Measurements from ENCODE around the gene IL13. TPM values are rescaled to one million over a fixed set of nuclear protein-coding genes. Genes with fewer than 3 reads are reported as not detected.

The IL13 gene
- total and polyA plus RNA-seq, 11 donors: 0.34 TPM; not detected in 10

DNA sequence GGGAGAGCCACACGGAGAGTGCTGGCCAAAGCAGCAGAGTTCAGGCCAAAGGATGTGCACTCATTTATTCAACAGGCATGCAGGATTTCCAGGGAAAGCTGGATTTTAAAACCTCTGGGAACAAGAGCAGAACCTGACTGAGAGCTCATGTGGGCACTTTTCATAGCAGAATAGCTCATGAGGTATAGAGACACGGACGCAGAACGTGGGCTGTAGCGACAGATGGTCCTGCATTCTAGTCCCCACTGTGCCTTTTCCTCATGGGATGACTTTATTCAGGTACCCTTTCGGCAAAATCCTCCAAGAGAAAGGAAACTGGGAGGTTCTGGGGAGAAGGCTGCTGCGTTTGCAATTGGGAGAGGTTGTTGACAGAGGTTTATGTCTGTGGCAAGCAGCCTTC is 21.2 kb downstream of the IL13 start:
- intact Hi-C loops (cut with DNase I): no loop called here
- Histone ChIP-seq H3K9me3 (no peaks in the 10 kb centered on the region), H3K36me3 (no peaks in the 10 kb centered on the region), H3K27ac (no peak overlapping the region), H3K4me3 (no peak overlapping the region), H3K27me3 (no peaks in the 10 kb centered on the region), H3K4me1 (peaks cover 0 to 10% (median 0%) of the 10 kb centered on the region in 12 donors)
- 84 to 91% (median 88%) methylated on average over 7 of the region's 7 CpGs for WGBS, 4 donors
- DNase-seq: no peak
- no peak for ATAC-seq
- TF ChIP-seq, protein P1, sequence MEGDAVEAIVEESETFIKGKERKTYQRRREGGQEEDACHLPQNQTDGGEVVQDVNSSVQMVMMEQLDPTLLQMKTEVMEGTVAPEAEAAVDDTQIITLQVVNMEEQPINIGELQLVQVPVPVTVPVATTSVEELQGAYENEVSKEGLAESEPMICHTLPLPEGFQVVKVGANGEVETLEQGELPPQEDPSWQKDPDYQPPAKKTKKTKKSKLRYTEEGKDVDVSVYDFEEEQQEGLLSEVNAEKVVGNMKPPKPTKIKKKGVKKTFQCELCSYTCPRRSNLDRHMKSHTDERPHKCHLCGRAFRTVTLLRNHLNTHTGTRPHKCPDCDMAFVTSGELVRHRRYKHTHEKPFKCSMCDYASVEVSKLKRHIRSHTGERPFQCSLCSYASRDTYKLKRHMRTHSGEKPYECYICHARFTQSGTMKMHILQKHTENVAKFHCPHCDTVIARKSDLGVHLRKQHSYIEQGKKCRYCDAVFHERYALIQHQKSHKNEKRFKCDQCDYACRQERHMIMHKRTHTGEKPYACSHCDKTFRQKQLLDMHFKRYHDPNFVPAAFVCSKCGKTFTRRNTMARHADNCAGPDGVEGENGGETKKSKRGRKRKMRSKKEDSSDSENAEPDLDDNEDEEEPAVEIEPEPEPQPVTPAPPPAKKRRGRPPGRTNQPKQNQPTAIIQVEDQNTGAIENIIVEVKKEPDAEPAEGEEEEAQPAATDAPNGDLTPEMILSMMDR (IDR thresholded peaks at IDR 0.05): no peak
- no peak for TF ChIP-seq POLR2A (IDR thresholded peaks at IDR 0.05)

DNA sequence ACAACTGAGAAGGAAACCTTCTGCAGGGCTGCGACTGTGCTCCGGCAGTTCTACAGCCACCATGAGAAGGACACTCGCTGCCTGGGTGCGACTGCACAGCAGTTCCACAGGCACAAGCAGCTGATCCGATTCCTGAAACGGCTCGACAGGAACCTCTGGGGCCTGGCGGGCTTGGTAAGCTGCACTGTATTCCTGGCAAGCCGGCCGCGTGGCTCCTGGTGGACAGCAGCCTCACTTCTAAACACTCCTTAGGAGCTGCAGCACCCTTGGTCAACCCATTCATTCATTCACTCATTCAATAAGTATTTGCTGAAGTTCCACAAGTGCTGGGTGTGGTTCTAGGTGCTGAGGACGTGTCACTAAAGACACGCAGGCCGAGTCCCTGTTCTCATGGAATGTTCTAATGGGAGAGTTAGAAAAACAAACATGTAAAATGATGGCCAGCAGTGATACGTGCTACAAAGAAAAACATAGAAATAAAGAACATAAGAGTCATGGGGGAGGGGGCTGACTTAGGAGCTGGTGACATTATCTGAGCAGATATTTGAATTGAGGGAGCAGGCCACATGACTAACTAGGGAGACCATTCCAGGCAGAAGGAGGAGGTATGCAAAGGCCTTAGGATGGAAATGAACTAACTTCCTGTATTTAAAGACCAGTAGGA is 21.9 kb downstream of the IL13 start:
- WGBS, 4 donors: 92 to 95% (median 94%) methylated on average over 15 of the region's 15 CpGs

DNA sequence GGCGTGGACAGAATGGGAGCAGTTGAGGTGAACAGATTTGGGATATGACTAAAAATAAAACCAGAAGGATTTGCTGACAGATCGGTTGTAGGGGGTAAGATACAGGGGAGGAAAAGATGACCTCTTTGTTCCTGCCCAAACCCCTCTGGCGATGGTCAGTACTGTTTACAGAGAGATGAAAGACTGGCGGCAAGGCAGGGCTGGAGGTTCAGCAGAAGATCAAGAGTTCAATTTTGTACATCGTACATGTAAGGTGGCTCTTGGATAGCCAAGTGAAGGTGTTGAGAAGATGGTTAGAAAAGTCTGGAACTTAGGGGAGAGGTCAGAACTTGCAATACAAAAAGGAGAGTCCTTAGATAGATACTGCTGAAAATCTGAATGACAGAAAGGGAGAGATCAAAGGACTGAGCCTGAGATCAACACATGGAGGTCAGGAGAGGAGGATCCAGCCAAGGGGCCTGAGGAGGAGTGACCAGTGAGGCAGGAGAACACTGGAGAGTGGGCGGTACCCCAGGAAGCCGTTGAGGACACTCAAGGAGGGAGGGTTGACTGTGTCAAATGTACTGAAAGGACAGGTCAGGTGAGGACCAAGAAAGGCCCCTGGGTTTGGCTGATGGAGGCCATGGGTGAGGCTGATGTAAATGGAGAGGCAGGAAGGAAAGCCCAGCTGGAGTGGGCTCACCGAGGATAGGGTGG is 23.0 kb downstream of the IL13 start:
- no peaks in the 10 kb centered on the region for H3K9me3 ChIP-seq
- no peaks in the 10 kb centered on the region for H3K27me3 ChIP-seq
- TF ChIP-seq, protein P1 (IDR thresholded peaks at IDR 0.05): no peak
- TF ChIP-seq POLR2A (IDR thresholded peaks at IDR 0.05): no peak
- peaks cover 0 to 4% (median 0%) of the 10 kb centered on the region in 12 donors for H3K4me1 ChIP-seq
- 84 to 95% (median 88%) methylated on average over 7 to 8 of the region's 8 CpGs for WGBS, 4 donors
- no peak overlapping the region for H3K4me3 ChIP-seq
- H3K36me3 ChIP-seq: no peaks in the 10 kb centered on the region
- no peak for ATAC-seq
- no peak overlapping the region for H3K27ac ChIP-seq
- intact Hi-C loops (cut with DNase I): no loop called here
- DNase-seq: no peak

More for the DNA sequence above, 21.9 kb downstream of the IL13 start:
- Histone ChIP-seq H3K27ac (no peak overlapping the region), H3K4me3 (no peak overlapping the region), H3K4me1 (peaks cover 0 to 4% (median 0%) of the 10 kb centered on the region in 12 donors), H3K9me3 (no peaks in the 10 kb centered on the region), H3K36me3 (no peaks in the 10 kb centered on the region), H3K27me3 (no peaks in the 10 kb centered on the region)
- intact Hi-C loops (cut with DNase I): no loop called here
- DNase-seq (no peak), ATAC-seq (no peak)
- TF ChIP-seq POLR2A (IDR thresholded peaks at IDR 0.05): no peak
- TF ChIP-seq, protein P1 (IDR thresholded peaks at IDR 0.05): no peak

DNA sequence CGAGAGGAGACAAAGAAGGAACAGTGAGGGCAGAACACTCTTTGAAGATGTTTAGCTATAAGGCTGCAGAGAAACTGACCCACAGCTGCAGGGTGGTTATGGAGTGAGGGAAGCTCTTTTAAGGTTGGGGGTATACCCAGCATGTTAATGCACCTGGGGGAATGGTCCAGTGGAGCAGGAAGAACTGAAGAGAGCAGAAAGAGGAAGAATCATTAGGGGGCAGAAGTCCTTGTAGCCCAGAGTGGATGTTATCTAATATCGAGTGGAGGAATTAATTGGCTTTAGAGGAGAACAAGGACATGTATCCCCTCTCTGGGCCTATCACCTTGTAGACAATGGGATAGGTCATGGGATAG is 23.5 kb downstream of the IL13 start:
- H3K9me3 ChIP-seq: no peaks in the 10 kb centered on the region
- no peak overlapping the region for H3K4me3 ChIP-seq
- H3K27ac ChIP-seq: no peak overlapping the region
- no peaks in the 10 kb centered on the region for H3K36me3 ChIP-seq
- WGBS, 4 donors: 82 to 90% (median 84%) methylated on average over 2 of the region's 2 CpGs
- H3K4me1 ChIP-seq: peaks cover 0 to 4% (median 0%) of the 10 kb centered on the region in 12 donors
- no peak for TF ChIP-seq POLR2A (IDR thresholded peaks at IDR 0.05)
- no peak for DNase-seq
- no peak for ATAC-seq
- intact Hi-C loops (cut with DNase I): no loop called here
- H3K27me3 ChIP-seq: no peaks in the 10 kb centered on the region

Measured in heart left ventricle (tissue), 16 donors.